Activated CD4-positive, alpha-beta T cell treated with anti-CD3 and anti-CD28 coated beads for 36 hours (primary cell): ENCODE measurements around the gene DDT. TPM values are rescaled to one million over a fixed set of nuclear protein-coding genes. Genes with fewer than 3 reads are reported as not detected.
"Not testable (repeated sequence)": the region's sequence is repeated elsewhere in the genome, so short reads cannot be mapped to it uniquely, and the experiment has no call there.

Experiments
- ATAC-seq: fragments of 200-7000 bp; cut with Tn5 transposase; one replicate; pipeline ENCODE4 v1.10.0; 2021; ENCODE audit warnings: mild to moderate bottlenecking, moderate library complexity
- CTCF ChIA-PET: fragments of 350-600 bp; sonication (Branson Sonifier 250); formaldehyde crosslinking; loops from one replicate; lab custom pipeline; 2021; ENCODE audit warnings: antibody characterized with exemption; lab: Charles Lee
- POLR2A ChIA-PET: fragments of 350-600 bp; sonication (Branson Sonifier 250); formaldehyde crosslinking; loops from one replicate; lab custom pipeline; 2021; ENCODE audit warnings: antibody characterized with exemption, inconsistent platforms; lab: Charles Lee
- DNase-seq: peaks from one replicate; pipeline ENCODE4 v3.0.0-alpha.2; 2020
- H3K27ac Mint-ChIP-seq: one replicate; pipeline ENCODE4 v1.8.0; 2021; ENCODE audit warnings: mixed read lengths
- H3K27me3 Mint-ChIP-seq: one replicate; pipeline ENCODE4 v1.8.0; 2021; ENCODE audit warnings: mixed read lengths
- H3K36me3 Mint-ChIP-seq: one replicate; pipeline ENCODE4 v1.8.0; 2021; ENCODE audit warnings: low read depth, mixed read lengths
- H3K4me1 Mint-ChIP-seq: one replicate; pipeline ENCODE4 v1.8.0; 2021; ENCODE audit warnings: mixed read lengths
- H3K4me3 Mint-ChIP-seq: one replicate; pipeline ENCODE4 v1.8.0; 2021; ENCODE audit warnings: mild to moderate bottlenecking, moderate library complexity, mixed read lengths
- H3K9me3 Mint-ChIP-seq: one replicate; pipeline ENCODE4 v1.8.0; 2021; ENCODE audit warnings: low read depth, mixed read lengths
- intact Hi-C, 2 experiments: fragments of 100-400 bp; cut with DNase I in 1 of 2; cut with micrococcal nuclease in 1 of 2; formaldehyde crosslinking; loops; one replicate each; pipeline versions ENCODE4 v1.14.2 to v1.15.1; 2022 to 2024; cut with DNase I, micrococcal nuclease
- total RNA-seq, 2 experiments: library from RNA; stranded (reverse); gene quantifications; one replicate each; pipeline ENCODE4 v1.2.3, GENCODE V29; 2021

DDT gene
- total RNA-seq, 2 experiments from 2014 or later, result 91.3 to 118 TPM

- H3K27ac Mint-ChIP-seq, result no peak overlapping the region
- H3K9me3 Mint-ChIP-seq, result no peaks in the 10 kb centered on the region
- H3K36me3 Mint-ChIP-seq, result peaks cover 21% of the 10 kb centered on the region
- no peak for DNase-seq
- H3K27me3 Mint-ChIP-seq, result no peaks in the 10 kb centered on the region
- no peak for ATAC-seq
- intact Hi-C loops, result no loop called here
- peak overlapping the region; percentile 10 for H3K4me3 Mint-ChIP-seq
- POLR2A ChIA-PET, result no interaction called here
- H3K4me1 Mint-ChIP-seq, result peaks cover 19% of the 10 kb centered on the region
- CTCF ChIA-PET, result no interaction called here
These were observed 5.2 kb downstream of the DDT start for GRCh38 chr22:23969071-23969470.

- DNase-seq, CTCF ChIA-PET, H3K9me3 Mint-ChIP-seq, H3K4me3 Mint-ChIP-seq, intact Hi-C loops, H3K27me3 Mint-ChIP-seq, H3K27ac Mint-ChIP-seq, POLR2A ChIA-PET: not testable (repeated sequence)
- Mint-ChIP-seq H3K36me3 (peaks cover 18% of the 10 kb centered on the region), H3K4me1 (peaks cover 14% of the 10 kb centered on the region)
- ATAC-seq, result peak; percentile 99
These were observed 7.7 kb downstream of the DDT start, which contains the start of gene DDTL for GRCh38 chr22:23966568-23966967. Gene DDTL, plus strand, starts transcription at chr22:23966888. Its CDS starts 27 bp downstream, at chr22:23966915.

- intact Hi-C loops, DNase-seq, H3K27me3 Mint-ChIP-seq: not testable (repeated sequence)
These were observed 8.1 kb downstream of the DDT start for GRCh38 chr22:23966094-23966493.

GRCh38 chr22:23961084-23961771 lies 13.0 kb downstream of the DDT start, which contains the start of gene GSTT2B:
Gene GSTT2B, minus strand, starts transcription at chr22:23961195. Its CDS starts 64 bp downstream, at chr22:23961131.
- H3K27me3 Mint-ChIP-seq, H3K9me3 Mint-ChIP-seq, POLR2A ChIA-PET, H3K4me3 Mint-ChIP-seq, ATAC-seq, H3K36me3 Mint-ChIP-seq, CTCF ChIA-PET, DNase-seq, H3K4me1 Mint-ChIP-seq, intact Hi-C loops, H3K27ac Mint-ChIP-seq: not testable (repeated sequence)

More at GRCh38 chr22:23966094-23966493, 8.1 kb downstream of the DDT start:
- peaks cover 13% of the 10 kb centered on the region for H3K4me1 Mint-ChIP-seq
- H3K27ac Mint-ChIP-seq, H3K9me3 Mint-ChIP-seq, H3K4me3 Mint-ChIP-seq, CTCF ChIA-PET, POLR2A ChIA-PET: not testable (repeated sequence)
- peak; percentile 28 for ATAC-seq
- peaks cover 13% of the 10 kb centered on the region for H3K36me3 Mint-ChIP-seq

GRCh38 chr22:23956301-23956900 lies 17.8 kb downstream of the DDT start:
- H3K4me1 Mint-ChIP-seq, H3K4me3 Mint-ChIP-seq, H3K27me3 Mint-ChIP-seq, H3K9me3 Mint-ChIP-seq, H3K27ac Mint-ChIP-seq, H3K36me3 Mint-ChIP-seq, POLR2A ChIA-PET: not testable (repeated sequence)
- DNase-seq (peak; percentile 87), ATAC-seq (peak; percentile 93)
- CTCF ChIA-PET, result interaction anchor here (0.6 to 1.2 kb wide), 6 partner anchors 70 to 372 kb away, joined by 3 to 5 read pairs (median 4); no protein-coding TSS in a partner anchor
- intact Hi-C loops, result loop anchor here (5.0 to 10.0 kb wide), 4 partner anchors 94 to 414 kb away; partner anchors contain the start of gene CHCHD10 (in 1 of the 2)

- H3K27me3 Mint-ChIP-seq, H3K4me3 Mint-ChIP-seq, ATAC-seq, H3K36me3 Mint-ChIP-seq, POLR2A ChIA-PET, DNase-seq, H3K4me1 Mint-ChIP-seq, H3K9me3 Mint-ChIP-seq, H3K27ac Mint-ChIP-seq: not testable (repeated sequence)
- CTCF ChIA-PET, result interaction anchor here (0.6 to 1.2 kb wide), 5 partner anchors 69 to 373 kb away, joined by 3 to 5 read pairs (median 4); no protein-coding TSS in a partner anchor
- intact Hi-C loops, result loop anchor here (5.0 to 10.0 kb wide), 4 partner anchors 94 to 414 kb away; partner anchors contain the start of gene CHCHD10 (in 1 of the 2)
These were observed 18.4 kb downstream of the DDT start for GRCh38 chr22:23955886-23956285.

GRCh38 chr22:23954991-23955305 lies 19.3 kb downstream of the DDT start:
- H3K27me3 Mint-ChIP-seq, H3K9me3 Mint-ChIP-seq, H3K36me3 Mint-ChIP-seq, ATAC-seq, H3K4me1 Mint-ChIP-seq, POLR2A ChIA-PET, CTCF ChIA-PET, H3K27ac Mint-ChIP-seq, DNase-seq, H3K4me3 Mint-ChIP-seq: not testable (repeated sequence)
- intact Hi-C loops, result loop anchor here (5.0 to 10.0 kb wide), 5 partner anchors 42 to 413 kb away; partner anchors contain the start of gene CHCHD10 (in 1 of the 2)

- peak overlapping the region; percentile 15 for H3K27ac Mint-ChIP-seq
- H3K27me3 Mint-ChIP-seq, H3K4me3 Mint-ChIP-seq, H3K4me1 Mint-ChIP-seq, ATAC-seq, POLR2A ChIA-PET, H3K9me3 Mint-ChIP-seq, CTCF ChIA-PET, H3K36me3 Mint-ChIP-seq, DNase-seq: not testable (repeated sequence)
- intact Hi-C loops, result loop anchor here in 1 of 2 experiments (5.0 to 10.0 kb wide), 2 partner anchors 43 to 220 kb away; no protein-coding TSS in a partner anchor
These were observed 19.8 kb downstream of the DDT start for GRCh38 chr22:23954193-23954990.

- POLR2A ChIA-PET, H3K4me3 Mint-ChIP-seq, DNase-seq, H3K4me1 Mint-ChIP-seq, CTCF ChIA-PET, H3K9me3 Mint-ChIP-seq, H3K27me3 Mint-ChIP-seq, ATAC-seq, H3K36me3 Mint-ChIP-seq, H3K27ac Mint-ChIP-seq: not testable (repeated sequence)
- intact Hi-C loops, result loop anchor here in 1 of 2 experiments (5.0 to 10.0 kb wide), 2 partner anchors 44 to 221 kb away; no protein-coding TSS in a partner anchor
These were observed 20.8 kb downstream of the DDT start for GRCh38 chr22:23953485-23953884.

GRCh38 chr22:23952794-23953405 lies 21.3 kb downstream of the DDT start:
- H3K36me3 Mint-ChIP-seq, H3K4me3 Mint-ChIP-seq, ATAC-seq, H3K4me1 Mint-ChIP-seq, H3K9me3 Mint-ChIP-seq, POLR2A ChIA-PET, CTCF ChIA-PET, H3K27me3 Mint-ChIP-seq, H3K27ac Mint-ChIP-seq, DNase-seq: not testable (repeated sequence)
- intact Hi-C loops, result loop anchor here in 1 of 2 experiments (5.0 to 10.0 kb wide), 2 partner anchors 44 to 222 kb away; no protein-coding TSS in a partner anchor

GRCh38 chr22:23951383-23951782 lies 22.9 kb downstream of the DDT start:
- DNase-seq, H3K4me1 Mint-ChIP-seq, POLR2A ChIA-PET, H3K9me3 Mint-ChIP-seq, H3K4me3 Mint-ChIP-seq, H3K27me3 Mint-ChIP-seq, H3K27ac Mint-ChIP-seq, H3K36me3 Mint-ChIP-seq, CTCF ChIA-PET: not testable (repeated sequence)
- intact Hi-C loops, result loop anchor here in 1 of 2 experiments (5.0 to 10.0 kb wide), 2 partner anchors 46 to 223 kb away; no protein-coding TSS in a partner anchor
- peak; percentile 71 for ATAC-seq
